T-helper 2 cell treated with Interferon-gamma antibody and Interleukin-4, amounts not matched to agents 5 μg/mL and 100 μg/mL, for 36 hours (primary cell): ENCODE measurements around the gene PSMD7.

Experiments used
- DNase-seq: peaks from one replicate; pipeline ENCODE4 v3.0.0; 2021; ENCODE audit warnings: low spot score
- H3K27ac Mint-ChIP-seq: one replicate; pipeline ENCODE4 v1.8.0; 2021; ENCODE audit warnings: mild to moderate bottlenecking, mixed read lengths
- H3K27me3 Mint-ChIP-seq: one replicate; pipeline ENCODE4 v1.8.0; 2021; ENCODE audit warnings: low read depth, mixed read lengths
- H3K36me3 Mint-ChIP-seq: one replicate; pipeline ENCODE4 v1.8.0; 2021; ENCODE audit warnings: low read depth, mixed read lengths
- H3K4me1 Mint-ChIP-seq: one replicate; pipeline ENCODE4 v1.8.0; 2021; ENCODE audit warnings: low read depth, mixed read lengths
- H3K4me3 Mint-ChIP-seq: one replicate; pipeline ENCODE4 v1.8.0; 2022; ENCODE audit warnings: mild to moderate bottlenecking, moderate library complexity, mixed read lengths
- H3K9me3 Mint-ChIP-seq: one replicate; pipeline ENCODE4 v1.8.0; 2021; ENCODE audit warnings: mixed read lengths

PSMD7 gene

DNA sequence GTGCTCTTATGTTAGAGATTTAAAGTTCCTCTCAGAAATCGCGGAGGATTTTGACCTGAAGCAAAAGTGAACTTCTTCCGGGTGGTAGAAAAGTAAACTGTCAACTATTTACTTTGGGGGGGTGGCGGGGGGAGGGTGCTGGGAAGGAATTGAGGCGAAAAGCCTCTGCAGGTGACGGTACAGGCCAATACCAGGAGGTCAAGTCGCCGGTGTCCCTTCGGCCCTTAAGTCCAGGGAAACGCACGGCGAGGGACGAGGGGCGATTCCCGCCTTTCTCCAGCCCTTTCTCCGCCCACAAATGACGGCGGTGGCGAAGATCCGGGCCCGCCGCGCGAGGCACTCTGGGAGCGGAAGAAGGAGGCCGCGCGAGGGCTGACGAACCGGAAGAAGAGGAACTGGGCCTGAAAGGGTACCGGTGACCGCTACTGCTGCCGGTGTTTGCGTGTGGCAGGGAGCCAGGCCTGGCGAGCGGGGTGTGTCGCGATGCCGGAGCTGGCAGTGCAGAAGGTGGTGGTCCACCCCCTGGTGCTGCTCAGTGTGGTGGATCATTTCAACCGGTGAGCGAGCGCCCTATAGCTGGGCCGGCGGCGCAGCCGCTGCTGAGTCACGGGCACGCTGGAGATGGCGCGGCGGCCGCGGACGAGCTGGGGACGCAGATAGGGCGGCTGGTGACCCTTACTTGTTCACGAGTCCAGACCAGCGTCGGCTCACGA lies at the start of gene PSMD7:
TSS of gene PSMD7 (plus strand) at position 383 of the 713 bp plus-strand sequence. CDS start at position 484, 101 bp downstream.
- no peaks in the 10 kb centered on the region for H3K27me3 Mint-ChIP-seq
- H3K36me3 Mint-ChIP-seq: peaks cover 43% of the 10 kb centered on the region
- H3K27ac Mint-ChIP-seq: peak within 1 kb of the TSS; percentile 97
- DNase-seq: peak; percentile 92
- peaks cover 21% of the 10 kb centered on the region for H3K4me1 Mint-ChIP-seq
- peak within 1 kb of the TSS; percentile 94 for H3K4me3 Mint-ChIP-seq
- peaks cover 7% of the 10 kb centered on the region for H3K9me3 Mint-ChIP-seq

DNA sequence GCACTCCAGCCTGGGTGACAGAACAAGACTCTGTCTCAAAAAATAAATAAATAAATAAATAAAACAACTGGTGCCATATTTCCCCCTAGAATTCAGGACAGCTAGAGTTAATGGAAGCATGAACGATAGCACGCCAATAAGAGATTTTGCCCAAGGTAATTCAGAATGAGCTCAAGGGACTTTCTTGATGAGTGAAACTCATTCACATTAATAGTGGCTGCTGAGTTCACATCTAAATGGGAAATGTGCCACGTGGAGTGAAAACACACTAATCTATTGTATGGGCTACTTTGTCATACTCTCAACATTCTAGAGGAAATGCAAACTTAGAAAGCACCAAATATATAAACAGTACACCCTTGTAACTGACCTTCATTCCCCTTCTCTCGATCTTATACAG lies 47.4 kb upstream of the PSMD7 start:
- no peaks in the 10 kb centered on the region for H3K36me3 Mint-ChIP-seq
- no peak overlapping the region for H3K27ac Mint-ChIP-seq
- H3K9me3 Mint-ChIP-seq: no peaks in the 10 kb centered on the region
- DNase-seq: no peak
- peaks cover 4% of the 10 kb centered on the region for H3K27me3 Mint-ChIP-seq
- no peak overlapping the region for H3K4me3 Mint-ChIP-seq
- H3K4me1 Mint-ChIP-seq: no peaks in the 10 kb centered on the region

DNA sequence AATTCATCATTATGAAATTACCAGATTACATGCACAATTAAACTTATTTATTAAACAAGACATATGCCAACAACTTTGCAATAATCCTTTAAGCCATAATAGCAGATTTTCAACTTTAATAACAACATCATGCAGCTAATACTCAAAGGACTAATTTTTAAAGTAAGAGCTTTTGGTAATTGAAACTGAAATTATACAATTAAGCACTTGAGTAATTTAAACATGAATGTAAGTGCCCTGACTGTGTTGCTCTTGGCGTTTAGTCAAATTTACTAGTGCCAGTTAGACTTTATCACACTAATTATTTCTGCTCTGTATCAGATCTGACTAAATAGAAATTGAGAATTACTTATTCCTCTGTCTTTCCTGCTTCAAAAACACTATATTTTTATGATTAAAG lies 46.8 kb upstream of the PSMD7 start:
- no peak overlapping the region for H3K4me3 Mint-ChIP-seq
- H3K27ac Mint-ChIP-seq: no peak overlapping the region
- H3K27me3 Mint-ChIP-seq: peaks cover 4% of the 10 kb centered on the region
- H3K9me3 Mint-ChIP-seq: no peaks in the 10 kb centered on the region
- DNase-seq: no peak
- no peaks in the 10 kb centered on the region for H3K4me1 Mint-ChIP-seq
- no peaks in the 10 kb centered on the region for H3K36me3 Mint-ChIP-seq

DNA sequence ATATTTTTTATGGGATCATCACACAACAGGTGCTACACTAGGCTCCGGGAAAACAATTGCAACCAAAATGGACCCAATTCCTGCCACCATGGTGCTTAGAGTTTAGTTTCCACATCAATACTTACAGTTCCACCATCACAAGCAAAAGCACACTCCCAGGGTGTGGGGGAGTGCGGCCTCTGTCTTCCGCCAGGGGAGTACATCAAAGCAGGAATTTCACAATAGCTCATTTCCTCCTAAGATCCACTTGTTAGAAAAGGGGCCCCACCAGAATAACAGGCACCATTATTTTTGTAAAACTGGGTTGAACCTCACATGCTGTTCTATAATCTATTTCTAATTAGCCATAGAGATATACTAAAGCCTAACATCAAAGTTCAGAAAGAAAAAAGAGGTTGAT lies 44.3 kb upstream of the PSMD7 start:
- Mint-ChIP-seq H3K36me3 (no peaks in the 10 kb centered on the region), H3K9me3 (no peaks in the 10 kb centered on the region), H3K4me3 (no peak overlapping the region), H3K4me1 (no peaks in the 10 kb centered on the region), H3K27me3 (peaks cover 4% of the 10 kb centered on the region), H3K27ac (no peak overlapping the region)
- no peak for DNase-seq

DNA sequence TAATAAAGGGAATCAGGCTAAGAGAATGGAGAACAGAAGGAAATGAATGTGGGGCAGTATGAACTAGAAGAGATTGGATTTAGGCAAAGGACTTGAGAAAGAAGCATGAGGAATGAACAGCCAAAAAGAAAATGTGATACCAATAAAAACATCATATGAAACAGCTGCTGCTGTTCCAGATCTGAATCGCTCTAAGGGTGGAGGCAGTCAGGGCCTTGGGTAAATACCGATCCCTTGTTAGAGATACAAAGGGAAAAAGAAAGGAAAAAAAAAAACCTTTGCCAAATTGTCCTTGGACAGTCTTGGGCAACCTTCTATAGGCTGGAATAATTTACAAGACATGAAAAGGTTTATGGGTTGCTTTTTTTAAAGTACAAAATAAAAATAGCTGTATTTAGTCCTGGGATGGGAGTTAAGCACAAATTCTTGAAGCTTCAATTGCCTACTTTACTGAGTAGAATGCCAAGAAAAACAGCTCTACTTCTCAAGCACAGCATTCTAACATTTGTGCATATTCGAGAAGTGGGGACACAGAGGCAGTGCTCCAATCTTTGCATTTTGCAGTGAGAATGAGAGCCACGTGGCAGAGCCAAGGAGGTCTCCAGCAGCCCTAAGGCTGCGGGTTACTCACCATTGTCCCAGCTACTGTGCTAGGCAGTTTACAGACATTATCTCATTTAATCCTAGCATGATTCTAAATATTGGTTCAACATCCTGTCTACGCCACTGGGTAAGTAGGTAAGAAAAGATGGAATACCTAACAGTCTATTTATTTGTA lies 43.3 kb upstream of the PSMD7 start:
- Mint-ChIP-seq H3K27ac (no peak overlapping the region), H3K36me3 (no peaks in the 10 kb centered on the region), H3K27me3 (peaks cover under 1% of the 10 kb centered on the region), H3K4me3 (no peak overlapping the region), H3K9me3 (no peaks in the 10 kb centered on the region), H3K4me1 (no peaks in the 10 kb centered on the region)
- no peak for DNase-seq

DNA sequence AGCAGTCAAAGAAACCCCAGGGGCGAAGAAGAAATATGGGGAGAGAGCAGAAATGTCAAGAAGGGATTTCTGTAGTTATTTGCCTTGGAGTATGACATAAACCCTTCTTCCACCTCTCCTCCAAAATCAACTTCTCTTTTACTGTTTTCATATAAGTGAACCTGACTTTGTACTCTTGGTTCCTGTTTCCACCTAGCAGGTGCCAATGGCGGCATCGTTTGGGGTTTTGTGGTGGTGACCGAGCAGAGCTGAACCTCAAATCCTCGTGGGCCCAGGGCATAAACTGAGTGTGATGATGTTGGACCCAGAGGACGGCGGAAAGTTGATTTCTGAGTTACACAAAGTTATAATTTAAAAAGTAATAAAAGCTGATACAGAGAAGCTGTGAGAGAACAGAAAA lies 39.6 kb upstream of the PSMD7 start:
- H3K4me1 Mint-ChIP-seq: no peaks in the 10 kb centered on the region
- no peaks in the 10 kb centered on the region for H3K9me3 Mint-ChIP-seq
- no peaks in the 10 kb centered on the region for H3K36me3 Mint-ChIP-seq
- DNase-seq: no peak
- no peak overlapping the region for H3K4me3 Mint-ChIP-seq
- H3K27me3 Mint-ChIP-seq: no peaks in the 10 kb centered on the region
- H3K27ac Mint-ChIP-seq: no peak overlapping the region

DNA sequence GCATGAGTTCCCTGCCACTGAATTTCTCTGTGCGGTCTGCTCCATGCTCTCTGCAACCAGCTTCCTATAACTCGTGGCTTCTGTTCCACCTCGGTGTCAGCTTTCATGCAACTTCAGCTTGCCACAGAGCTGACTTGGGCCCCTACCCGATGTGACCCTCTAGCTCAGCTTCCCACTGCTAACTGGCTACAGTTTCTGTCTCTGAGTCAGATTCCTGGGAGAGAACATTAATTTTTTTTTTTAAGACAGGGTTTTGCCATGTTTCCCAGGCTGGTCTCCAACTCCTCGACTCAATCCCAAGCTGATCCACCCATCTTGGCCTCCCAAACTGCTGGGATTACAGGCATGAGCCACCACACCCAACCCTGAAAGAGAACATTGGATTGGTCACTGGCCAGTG lies 35.5 kb upstream of the PSMD7 start:
- no peaks in the 10 kb centered on the region for H3K9me3 Mint-ChIP-seq
- DNase-seq: no peak
- H3K27me3 Mint-ChIP-seq: no peaks in the 10 kb centered on the region
- no peaks in the 10 kb centered on the region for H3K36me3 Mint-ChIP-seq
- no peaks in the 10 kb centered on the region for H3K4me1 Mint-ChIP-seq
- H3K4me3 Mint-ChIP-seq: no peak overlapping the region
- no peak overlapping the region for H3K27ac Mint-ChIP-seq

DNA sequence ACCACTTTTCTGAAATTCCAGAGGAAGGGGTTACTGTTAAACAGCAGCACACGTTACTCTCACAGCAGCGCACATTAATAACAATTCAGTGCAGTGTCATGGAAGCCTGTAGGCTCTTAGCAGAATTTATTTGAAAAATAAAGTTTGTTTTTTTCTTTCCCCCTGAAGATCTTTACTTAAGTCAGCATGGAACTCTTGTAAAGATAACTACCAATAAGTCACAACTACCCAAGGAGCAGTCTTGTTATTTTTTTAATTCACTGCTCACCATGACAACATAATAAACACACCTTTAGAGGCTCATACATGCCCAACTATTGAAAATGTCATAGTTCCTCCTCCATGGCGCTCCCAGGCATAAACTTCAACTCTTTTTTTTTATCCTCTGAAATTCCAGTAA lies 31.8 kb upstream of the PSMD7 start:
- Mint-ChIP-seq H3K36me3 (no peaks in the 10 kb centered on the region), H3K4me1 (no peaks in the 10 kb centered on the region), H3K27ac (no peak overlapping the region), H3K27me3 (peaks cover 9% of the 10 kb centered on the region), H3K4me3 (no peak overlapping the region), H3K9me3 (no peaks in the 10 kb centered on the region)
- no peak for DNase-seq

DNA sequence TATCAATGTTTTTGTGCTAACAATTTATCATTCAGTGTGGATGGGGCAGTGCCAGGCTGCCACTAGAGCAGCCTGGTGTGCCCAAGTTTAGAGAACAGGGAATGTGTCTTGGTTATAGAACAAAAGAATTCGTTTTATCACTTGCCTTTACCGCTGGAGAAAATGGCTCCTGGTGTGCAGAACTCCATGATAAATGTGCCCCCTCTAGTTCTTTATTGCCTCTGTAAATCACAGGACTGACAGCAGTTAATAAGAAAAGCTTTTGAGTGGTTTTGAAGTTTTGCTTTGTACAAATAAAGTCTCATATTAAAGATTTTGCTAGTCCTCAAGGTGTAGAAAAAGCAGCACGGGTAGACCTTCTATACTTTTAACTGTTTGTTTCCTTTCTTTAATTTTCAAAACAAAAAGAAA lies 28.2 kb upstream of the PSMD7 start:
- DNase-seq: no peak
- peaks cover 9% of the 10 kb centered on the region for H3K27me3 Mint-ChIP-seq
- no peak overlapping the region for H3K27ac Mint-ChIP-seq
- no peaks in the 10 kb centered on the region for H3K4me1 Mint-ChIP-seq
- no peak overlapping the region for H3K4me3 Mint-ChIP-seq
- no peaks in the 10 kb centered on the region for H3K36me3 Mint-ChIP-seq
- no peaks in the 10 kb centered on the region for H3K9me3 Mint-ChIP-seq

DNA sequence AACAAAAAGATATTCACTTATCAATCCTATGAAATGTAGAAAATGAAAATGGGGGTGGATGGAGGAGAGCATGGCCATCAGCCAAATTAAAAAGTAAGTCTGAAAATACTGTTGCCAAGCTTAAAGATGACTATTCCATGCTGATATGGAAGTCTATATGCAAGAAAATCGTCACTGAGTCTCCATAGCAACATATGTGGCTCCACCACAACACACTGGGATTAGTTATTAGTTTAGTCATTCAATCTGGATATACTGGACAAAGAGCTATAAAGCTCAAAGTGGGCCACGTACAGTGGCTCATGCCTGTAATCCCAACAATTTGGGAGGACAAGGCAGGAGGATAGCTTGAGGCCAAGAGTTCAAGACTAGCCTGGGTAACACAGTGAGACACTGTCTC lies 24.7 kb upstream of the PSMD7 start:
- no peak overlapping the region for H3K4me3 Mint-ChIP-seq
- no peak for DNase-seq
- no peak overlapping the region for H3K27ac Mint-ChIP-seq
- no peaks in the 10 kb centered on the region for H3K36me3 Mint-ChIP-seq
- H3K9me3 Mint-ChIP-seq: no peaks in the 10 kb centered on the region
- H3K27me3 Mint-ChIP-seq: peaks cover 17% of the 10 kb centered on the region
- H3K4me1 Mint-ChIP-seq: no peaks in the 10 kb centered on the region

DNA sequence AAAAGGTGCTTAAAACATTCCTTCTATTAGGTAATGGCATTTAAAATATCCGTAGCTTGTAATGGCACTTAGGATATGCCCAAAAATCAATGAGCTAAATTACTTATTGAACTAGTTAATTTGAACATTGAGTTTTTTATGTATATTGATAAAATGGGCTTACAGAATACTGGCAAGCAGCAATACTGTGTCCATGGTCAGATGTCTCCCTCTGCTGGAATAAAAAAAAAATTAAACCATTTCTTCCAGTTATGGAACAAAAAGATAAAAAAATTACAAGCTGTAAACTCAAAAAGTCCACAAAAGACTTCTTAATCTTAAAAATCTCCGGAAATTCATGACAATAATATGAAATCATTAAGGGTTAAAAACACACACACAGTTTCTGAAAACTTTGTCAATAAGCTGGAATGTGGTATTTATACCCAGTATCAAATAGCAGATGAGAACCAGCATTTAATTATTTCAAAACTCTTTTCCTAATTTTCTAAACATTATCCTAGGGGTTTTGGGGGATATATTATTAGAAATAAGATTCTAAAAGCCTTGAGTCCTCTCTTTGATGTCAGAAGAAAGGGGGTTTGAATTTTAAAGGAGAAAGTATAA lies 21.5 kb upstream of the PSMD7 start:
- H3K4me1 Mint-ChIP-seq: peaks cover 3% of the 10 kb centered on the region
- DNase-seq: no peak
- peaks cover 11% of the 10 kb centered on the region for H3K27me3 Mint-ChIP-seq
- no peak overlapping the region for H3K27ac Mint-ChIP-seq
- peaks cover 7% of the 10 kb centered on the region for H3K9me3 Mint-ChIP-seq
- no peak overlapping the region for H3K4me3 Mint-ChIP-seq
- no peaks in the 10 kb centered on the region for H3K36me3 Mint-ChIP-seq

DNA sequence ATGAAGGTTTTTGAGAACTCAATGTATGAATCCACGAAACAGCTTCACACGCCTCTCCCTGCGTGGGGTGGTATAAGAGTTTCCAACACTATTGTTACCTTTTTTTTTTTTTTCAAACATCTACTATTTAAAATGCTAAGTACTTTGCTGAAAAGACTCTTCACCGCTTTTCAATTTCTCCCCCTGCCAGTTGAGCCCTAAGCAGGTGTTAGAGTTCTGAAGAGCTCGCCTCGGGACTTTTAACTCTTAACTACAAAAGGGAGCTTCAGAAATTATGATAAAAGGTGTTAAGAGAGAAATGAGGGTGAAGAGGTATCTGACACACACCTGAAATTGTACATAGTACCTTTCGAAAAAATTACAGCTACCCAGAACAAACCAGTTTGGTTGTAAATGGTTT lies 20.9 kb upstream of the PSMD7 start:
- peaks cover 12% of the 10 kb centered on the region for H3K9me3 Mint-ChIP-seq
- H3K4me1 Mint-ChIP-seq: peaks cover 5% of the 10 kb centered on the region
- no peaks in the 10 kb centered on the region for H3K36me3 Mint-ChIP-seq
- H3K27ac Mint-ChIP-seq: no peak overlapping the region
- DNase-seq: no peak
- H3K4me3 Mint-ChIP-seq: no peak overlapping the region
- peaks cover 11% of the 10 kb centered on the region for H3K27me3 Mint-ChIP-seq

DNA sequence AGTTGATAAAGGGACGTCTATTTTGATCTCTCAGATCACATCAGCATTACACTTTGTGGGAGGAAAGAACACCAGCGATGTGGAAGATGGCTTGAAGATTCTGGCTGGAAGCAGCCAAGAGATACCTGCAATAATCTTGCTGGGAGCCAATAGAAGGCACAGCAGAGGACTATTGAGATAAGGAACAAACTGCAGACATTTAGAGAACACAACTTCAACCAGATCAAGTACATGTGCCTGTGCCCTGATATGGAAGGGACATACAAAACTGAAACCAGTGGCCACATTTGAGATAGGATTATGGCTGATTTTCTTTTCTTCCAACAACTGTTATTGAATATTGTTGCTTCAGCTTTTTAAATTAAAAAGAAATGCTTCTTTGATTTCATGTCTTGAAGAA lies 18.6 kb upstream of the PSMD7 start:
- DNase-seq: no peak
- H3K36me3 Mint-ChIP-seq: no peaks in the 10 kb centered on the region
- peaks cover 11% of the 10 kb centered on the region for H3K27me3 Mint-ChIP-seq
- H3K27ac Mint-ChIP-seq: no peak overlapping the region
- no peak overlapping the region for H3K4me3 Mint-ChIP-seq
- peaks cover 12% of the 10 kb centered on the region for H3K9me3 Mint-ChIP-seq
- peaks cover 5% of the 10 kb centered on the region for H3K4me1 Mint-ChIP-seq

DNA sequence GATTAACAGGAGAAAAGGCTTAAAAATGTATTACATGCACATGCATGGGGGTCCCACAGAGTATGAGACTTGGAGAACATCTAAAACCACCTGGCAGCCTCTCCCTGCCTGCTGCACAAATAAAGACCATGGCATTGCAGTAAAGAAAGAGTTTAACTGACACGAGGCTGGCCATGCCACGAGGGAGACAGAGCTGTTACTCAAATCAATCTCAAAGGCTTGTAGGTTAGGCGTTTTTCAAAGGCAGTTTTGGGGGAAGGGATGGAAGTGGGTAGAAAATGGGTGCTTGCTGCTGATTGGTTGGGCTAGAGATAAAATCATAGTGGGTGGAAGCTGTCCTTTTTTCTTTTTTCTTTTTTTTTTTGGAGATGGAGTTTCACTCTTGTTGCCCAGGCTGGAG lies 17.3 kb upstream of the PSMD7 start:
- H3K4me3 Mint-ChIP-seq: no peak overlapping the region
- H3K36me3 Mint-ChIP-seq: no peaks in the 10 kb centered on the region
- no peak overlapping the region for H3K27ac Mint-ChIP-seq
- H3K27me3 Mint-ChIP-seq: peaks cover 10% of the 10 kb centered on the region
- DNase-seq: no peak
- H3K4me1 Mint-ChIP-seq: peaks cover 5% of the 10 kb centered on the region
- H3K9me3 Mint-ChIP-seq: peaks cover 12% of the 10 kb centered on the region
